Stimulated activated CD4-positive, alpha-beta T cell treated with anti-CD3 and anti-CD28 coated beads, Interleukin-12 subunit alpha, Interleukin-12 subunit beta, amount 100 ng/mL, for 48 hours (primary cell): ENCODE data around the gene ZNF426.
"Not testable (repeated sequence)": the region's sequence is repeated elsewhere in the genome, so short reads cannot be mapped to it uniquely, and the experiment has no call there.

Experiments
- DNase-seq, 3 donors: peaks; one replicate each; pipeline ENCODE4 v3.0.0-alpha.2; 2020; ENCODE audit warnings: low read depth in 2 of 3, low spot score in 1 of 3

The ZNF426 gene

DNA sequence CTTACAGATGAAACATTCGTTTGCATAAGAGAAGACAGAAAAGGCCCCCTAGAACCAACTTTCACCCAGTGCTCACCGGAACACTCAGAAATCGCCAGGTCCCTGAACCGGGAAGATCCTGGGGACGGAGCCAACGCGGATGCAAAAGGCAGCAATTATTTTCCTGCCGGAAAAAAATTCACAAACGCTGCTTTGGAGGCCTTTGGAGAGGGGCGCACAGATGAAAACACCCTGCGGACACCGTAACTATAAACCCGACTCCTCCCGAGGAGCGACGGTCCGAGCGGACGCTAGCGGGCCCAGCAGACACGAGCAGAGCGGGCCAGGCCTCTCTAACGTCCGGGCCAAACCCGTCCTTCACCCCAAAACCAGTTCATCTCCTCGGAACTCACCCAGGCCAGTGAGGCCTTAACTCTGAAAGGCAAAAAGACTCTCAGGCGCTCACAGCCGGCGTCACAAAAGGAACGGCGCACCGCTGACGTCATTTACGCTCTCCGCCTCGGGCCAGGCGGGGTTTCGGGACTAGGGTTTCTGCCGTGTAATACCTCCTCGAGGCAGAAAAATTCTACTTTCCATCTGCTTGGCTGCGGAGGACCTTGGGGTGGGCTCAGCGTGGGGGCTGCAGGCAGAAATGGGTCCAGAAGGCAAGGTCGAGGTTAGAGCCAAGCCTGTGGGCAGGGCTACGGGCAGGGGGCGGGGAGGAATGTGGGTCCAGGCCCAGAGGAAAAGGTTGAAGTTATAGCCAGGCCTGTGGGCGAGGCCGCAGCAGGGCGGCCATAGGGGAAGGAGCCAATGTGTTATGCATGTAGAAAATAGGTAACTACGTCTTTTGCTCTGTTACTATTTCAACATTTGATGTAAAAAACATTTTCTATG, at the start of gene ZNF426:
TSS of gene ZNF426 (minus strand) at position 463 of the 876 bp plus-strand sequence. CDS start 2,413 bp downstream, outside the sequence.
- peak; percentile 80 to 87 (median 83) for DNase-seq

DNA sequence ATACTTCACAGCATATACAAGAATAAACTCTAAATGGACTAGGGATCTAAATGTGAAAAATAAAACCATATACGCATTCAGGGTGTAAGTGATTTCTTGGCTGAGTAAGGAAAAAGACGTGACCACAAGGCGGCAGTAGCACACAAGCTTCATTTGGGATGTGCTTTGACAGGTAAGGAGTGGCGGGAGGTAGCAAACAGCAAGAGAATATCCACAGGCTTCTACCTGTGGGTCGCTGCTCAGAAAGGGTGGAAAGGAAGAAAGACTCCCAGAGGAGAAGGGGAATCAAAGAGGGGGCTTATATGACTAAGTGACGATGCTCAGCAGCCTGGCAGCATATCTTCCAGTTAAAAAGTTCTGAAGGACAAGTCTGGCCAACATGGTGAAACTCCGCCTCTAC, 48.3 kb upstream of the ZNF426 start:
- peak; percentile 63 to 80 (median 64) for DNase-seq

DNA sequence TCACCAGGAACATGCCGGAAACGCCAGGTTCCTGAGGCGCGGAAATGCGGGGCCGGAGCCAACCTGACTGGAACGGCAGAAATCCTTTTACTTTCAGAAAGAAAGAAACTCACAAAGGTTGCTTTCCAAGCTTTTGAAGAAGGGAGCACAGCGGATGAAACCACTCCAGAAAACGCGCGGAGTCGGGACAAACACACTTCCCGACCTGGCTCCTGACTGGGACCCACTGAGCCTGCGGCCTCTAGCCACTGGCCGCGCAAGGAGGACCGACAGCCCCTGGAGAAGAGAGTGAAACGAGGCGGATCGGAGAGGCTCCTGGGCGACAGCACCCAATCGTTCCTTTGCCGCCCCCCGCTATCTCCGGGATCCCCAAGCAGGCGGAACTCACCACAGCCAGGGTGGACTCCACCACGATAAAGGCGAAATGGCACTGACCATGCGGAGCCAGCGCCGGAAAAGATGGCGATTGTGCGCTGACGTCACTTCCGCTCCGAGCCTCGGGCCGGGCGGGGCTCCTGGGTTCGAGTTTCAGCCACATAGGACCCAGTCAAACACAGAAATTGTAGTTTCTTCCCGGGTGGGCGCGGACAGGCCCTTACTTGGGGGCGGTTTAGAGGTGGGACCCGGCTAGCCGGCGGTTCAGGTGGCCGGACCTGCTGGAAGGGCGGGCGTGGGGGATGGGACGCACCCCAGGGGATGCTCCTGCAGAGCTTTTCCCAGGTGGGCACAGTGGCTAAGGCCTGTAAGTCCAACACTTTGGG, 45.8 kb upstream of the ZNF426 start, which contains the start of gene ZNF121:
TSS of gene ZNF121 (minus strand) at position 432 of the 761 bp plus-strand sequence. CDS start 16,407 bp downstream, outside the sequence.
- DNase-seq, result peak; percentile 75 to 79 (median 76)

DNA sequence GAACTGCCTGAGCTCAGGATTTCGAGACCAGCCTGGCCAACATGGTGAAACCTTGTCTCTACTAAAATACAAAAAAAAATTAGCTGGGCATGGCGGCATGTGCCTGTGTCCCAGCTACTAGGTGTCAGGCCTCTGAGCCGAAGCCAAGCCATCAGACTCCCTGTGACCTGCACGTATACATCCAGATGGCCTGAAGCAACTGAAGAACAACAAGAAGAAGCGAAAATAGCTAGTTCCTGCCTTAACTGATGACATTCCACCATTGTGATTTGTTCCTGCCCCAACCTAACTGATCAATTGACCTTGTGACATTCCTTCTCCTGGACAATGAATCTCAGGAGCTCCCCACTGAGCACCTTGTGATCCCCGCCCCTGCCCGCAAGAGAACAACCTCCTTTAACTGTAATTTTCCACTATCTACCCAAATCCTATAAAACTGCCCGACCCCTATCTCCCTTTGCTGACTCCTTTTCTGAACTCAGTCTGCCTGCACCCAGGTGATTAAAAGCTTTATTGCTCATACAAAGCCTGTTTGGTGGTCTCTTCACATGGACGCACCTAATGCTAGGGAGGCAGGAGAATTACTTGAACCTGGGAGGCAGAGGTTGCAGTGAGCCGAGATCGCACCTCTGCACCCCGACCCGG, 43.8 kb upstream of the ZNF426 start:
- not testable (repeated sequence) for DNase-seq

DNA sequence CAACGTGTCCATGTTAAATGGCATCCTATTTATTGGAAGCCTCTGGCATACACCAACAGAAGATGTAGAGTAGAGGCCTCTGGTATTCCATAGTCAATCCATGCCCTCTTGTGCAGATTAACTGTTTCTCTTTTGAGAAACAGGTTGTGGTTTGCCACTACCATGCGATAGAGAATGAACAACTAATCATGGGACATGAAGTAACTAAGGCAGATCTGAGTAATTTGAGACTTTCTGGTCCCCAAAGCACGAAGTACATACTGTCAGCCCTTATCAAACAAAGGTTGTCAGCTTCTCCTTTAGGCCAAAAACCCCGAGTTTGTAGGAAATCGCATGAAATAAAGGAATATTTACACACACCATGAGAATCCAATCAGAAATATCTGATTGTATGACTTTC, 42.3 kb upstream of the ZNF426 start:
- DNase-seq, result no peak

DNA sequence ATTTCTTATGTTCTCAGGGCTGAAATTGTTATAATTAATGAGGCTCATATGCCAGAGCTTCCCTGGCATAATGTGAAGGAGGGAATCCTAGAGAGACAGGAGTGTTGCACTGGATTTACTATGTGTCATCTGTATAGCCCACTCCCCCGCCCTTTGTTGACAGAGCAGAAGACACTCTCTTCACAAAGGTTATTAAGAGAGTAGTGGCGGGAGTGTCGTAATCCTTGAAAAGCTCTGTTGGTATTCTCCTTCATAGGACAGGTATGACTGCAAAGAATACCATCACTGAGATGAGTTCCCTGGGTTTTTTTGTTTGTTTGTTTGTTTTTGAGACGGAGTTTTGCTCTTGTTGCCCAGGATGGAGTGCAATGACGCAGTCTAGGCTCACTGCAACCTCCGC, 31.8 kb upstream of the ZNF426 start:
- DNase-seq, result no peak

DNA sequence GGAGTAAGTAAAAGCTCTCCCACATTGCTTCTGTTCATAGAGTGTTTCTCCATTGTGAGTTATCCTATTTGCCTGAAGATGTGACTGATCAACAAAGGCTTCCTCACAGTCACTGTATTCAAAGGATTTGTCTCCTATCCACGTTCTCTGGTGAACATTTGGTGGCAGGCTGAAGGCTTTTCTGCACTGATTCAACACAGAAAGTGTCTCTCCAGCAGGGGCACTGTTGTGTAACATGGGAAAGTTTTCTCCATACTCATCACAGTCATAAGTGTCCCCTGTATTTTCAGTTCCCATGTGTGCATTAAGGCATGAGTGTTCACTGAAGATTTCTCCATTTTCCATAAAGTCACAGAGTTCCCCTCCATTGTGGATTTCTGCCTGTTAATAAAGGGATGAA, 28.3 kb upstream of the ZNF426 start:
- no peak for DNase-seq

DNA sequence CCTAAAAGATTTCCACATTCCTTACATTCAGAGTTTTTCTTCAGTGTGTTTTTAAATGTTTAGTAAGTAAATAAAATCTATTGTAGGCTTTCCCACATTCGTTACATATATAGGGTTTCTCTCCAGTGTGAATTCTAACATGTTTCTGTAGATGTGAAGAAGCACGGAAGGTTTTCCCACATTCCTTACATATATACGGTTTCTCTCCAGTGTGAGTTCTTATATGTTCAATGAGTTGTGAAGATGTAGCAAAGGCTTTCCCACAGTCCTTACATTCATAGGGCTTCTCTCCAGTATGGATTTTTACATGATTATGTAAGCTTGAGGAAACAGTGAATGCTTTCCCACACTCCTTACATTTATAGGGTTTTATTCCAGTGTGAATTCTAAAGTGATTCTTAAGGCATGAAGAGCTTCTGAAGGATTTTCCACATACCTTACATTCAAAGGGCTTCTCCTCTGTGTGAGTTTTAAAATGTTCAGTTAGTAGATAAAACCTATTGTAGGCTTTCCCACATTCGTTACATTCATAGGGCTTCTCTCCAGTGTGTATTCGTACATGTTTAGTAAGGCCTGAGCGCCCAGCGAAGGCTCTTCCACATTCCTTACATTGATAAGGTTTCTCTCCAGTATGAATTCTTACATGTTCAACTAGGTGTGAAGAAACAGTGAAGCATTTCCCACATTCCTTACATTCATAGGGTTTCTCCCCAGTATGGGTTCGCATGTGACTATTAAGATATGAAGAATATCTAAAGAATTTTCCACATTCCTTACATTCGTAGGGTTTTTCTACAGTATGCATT, 27.7 kb upstream of the ZNF426 start:
- DNase-seq, result no peak

DNA sequence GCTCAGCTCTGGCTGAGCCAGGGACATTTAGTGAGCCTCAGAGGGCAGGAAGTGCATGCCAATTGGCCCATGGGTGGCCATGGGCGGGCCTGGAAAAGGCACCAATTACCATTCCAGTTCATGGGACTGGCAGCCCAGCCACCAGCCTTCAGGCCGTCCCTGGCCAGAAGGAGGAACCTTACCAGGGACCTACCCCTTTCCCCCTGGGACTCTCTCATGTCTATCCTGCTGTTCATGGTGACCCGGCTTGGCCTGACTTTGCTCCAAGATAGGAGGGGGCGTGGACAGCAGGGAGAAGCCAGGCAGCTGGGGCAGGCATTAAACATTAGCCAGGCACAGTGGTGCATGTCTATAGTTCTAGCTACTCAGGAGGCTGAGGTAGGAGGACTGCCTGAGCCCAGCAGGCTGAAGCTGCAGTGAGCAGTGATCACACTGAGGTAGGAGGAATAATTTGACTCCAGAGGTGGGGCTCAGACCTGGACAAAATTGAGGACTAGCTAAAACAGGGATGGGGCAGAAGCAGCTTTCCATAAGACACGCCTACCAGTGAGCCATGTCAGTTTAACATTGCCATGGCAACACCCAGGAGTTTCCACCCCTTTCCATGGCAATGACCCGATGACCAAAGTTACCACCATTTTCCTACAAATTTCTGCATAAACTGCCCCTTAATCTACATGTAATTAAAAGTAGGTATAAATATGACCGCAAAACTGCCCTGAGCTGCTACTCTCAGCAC, 14.3 kb upstream of the ZNF426 start:
- DNase-seq, result no peak

DNA sequence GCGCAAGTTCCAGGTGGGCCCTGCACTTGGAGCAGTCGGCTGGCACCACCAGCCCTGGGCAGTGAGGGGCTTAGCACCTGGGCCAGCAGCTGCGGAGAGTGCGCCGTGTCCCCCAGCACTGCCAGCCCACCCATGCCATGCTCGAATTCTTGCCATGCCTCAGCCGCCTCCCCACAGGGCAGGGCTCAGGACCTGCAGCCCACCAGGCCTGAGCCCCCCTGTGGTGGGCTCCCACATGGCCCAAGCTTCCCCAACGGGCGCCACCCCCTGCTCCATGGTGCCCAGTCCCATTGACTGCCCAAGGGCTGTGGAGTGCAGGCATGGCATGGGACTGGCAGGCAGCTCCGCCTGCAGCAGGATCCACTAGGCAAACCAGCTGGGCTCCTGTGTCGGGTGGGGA, 9.4 kb upstream of the ZNF426 start:
- no peak for DNase-seq

DNA sequence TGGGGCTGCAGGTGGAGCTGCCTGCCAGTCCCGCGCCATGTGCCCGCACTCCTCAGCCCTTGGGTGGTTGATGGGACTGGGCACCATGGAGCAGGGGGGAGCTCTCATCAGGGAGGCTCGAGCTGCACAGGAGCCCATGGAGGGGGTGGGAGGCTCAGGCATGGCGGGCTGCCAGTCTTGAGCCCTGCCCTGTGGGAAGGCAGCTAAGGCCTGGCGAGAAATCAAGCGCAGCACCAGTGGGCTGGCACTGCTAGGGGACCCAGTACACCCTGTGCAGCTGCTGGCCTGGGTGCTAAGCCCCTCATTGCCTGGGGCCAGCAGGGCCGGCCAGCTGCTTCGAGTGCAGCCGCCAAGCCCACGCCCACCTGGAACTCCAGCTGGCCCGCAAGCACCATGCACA, 2.8 kb upstream of the ZNF426 start:
- DNase-seq, result not testable (repeated sequence)

DNA sequence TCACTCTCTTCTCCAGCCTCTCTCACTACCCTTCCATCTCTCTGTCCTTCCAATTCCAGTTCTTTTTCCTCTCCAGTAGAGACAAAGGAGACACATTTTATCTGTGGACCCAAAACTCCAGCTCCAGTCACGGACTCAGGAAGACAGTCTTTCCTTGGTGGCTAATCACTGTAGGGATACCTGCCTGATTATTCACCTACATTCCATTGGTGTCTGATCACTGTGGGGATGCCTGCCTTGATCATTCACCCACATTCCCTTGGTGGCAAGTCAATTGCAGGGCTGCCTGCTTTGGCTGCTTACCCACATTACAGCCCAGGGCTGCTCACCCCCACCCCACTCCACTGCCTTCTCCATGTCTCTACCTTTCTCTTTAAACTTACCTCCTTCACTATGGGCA, 1.5 kb upstream of the ZNF426 start:
- not testable (repeated sequence) for DNase-seq

DNA sequence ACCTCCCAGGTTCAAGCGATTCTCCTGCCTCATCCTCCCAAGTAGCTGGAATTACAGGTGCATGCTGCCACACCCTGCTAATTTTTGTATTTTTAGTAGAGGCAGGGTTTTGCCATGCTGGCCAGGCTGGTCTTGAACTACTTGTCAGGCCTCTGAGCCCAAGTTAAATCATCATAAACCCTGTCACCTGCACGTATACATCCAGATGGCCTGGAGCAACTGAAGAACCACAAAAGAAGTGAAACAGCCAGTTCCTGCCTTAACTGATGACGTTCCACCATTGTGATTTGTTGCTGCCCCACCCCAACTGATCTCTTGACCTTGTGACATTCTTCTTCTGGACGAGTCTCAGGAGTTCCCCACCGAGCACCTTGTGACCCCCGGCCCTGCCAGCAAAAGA, 756 bp upstream of the ZNF426 start:
- not testable (repeated sequence) for DNase-seq

DNA sequence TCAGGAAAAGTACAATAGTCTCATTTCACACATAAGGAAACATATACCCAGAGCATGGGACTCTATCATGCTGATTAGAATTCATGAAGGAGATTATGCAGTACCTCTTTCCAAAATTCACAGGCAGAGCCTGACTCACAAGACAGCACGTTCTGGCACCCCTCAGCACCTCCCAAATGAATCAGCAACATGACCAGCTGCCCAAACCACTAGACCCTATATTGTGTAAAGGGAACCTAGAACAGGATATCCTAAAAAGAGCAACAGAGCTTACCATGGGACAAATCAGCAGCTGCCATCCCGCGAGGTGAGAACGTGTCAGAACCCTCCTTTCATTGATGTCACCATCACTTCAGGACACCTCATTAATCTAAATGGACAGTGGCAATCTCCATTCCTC, 2.5 kb downstream of the ZNF426 start:
- no peak for DNase-seq

DNA sequence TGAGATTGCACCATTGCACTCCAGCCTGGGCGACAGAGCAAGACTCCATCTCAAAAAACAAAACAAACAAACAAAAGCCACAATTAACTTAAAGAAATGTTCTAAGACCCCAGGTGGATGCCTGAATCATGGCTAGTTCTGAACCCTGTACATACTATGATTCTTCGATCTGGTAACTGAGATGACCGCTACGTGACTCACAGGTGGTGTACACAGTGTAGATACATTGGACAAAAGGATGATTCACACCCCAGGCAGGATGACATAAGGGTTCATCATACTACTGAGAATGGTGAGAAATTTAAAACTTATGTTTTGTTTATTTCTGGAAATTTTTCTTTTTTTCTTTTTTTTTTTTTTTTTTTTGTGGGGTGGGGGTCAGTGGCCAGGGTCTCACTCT, 6.5 kb downstream of the ZNF426 start:
- no peak for DNase-seq

DNA sequence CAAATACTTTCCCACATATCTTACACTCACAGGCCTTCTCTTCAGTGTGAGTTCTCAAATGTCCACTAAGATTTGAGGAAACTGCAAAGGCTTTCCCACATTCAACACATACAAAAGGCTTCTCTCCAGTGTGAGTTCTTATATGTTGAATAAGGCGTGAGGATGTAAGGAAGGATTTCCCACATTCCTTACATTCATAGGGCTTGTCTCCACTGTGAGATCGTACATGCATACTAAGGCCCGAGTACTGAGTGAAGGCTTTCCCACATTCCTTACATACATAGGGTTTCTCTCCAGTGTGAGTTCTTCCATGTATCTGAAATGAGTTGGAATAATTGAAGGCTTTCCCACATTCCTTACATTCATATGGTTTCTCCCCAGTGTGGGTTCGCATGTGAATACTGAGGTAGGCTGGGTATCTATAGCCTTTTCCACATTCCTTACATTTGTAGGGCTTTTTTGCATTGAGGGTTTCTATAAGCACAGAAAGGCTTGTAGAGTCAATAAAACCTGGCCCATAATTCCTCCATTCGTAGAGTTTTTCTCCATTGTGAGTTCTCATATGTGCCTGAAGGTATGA, 9.6 kb downstream of the ZNF426 start:
- no peak for DNase-seq

DNA sequence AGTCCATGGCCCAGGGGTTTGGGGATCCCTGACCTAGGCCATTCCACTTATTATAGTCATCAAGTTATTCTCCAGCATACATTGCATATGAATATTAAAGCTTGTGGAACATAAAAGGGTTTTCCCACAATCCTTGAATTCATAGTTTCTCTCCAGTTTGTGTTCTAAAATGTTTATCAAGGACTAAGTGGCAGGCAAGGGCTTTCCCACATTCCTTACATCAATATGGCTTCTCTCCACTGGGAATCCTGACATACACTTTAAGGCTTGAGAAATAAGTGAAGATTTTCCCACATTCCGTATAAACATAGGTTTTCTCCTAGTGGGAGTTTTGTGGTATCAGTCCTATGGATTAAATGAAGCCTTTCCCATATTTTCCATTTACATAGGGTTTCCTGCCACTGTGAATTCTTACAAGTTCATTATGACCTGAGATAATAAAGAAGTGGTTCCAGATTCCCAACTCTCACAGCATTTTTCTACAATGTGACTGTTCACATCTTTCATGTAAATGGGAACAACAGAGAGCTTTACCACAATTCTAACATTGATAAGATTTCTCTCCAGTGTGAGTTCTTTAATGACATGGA, 14.5 kb downstream of the ZNF426 start:
- no peak for DNase-seq

DNA sequence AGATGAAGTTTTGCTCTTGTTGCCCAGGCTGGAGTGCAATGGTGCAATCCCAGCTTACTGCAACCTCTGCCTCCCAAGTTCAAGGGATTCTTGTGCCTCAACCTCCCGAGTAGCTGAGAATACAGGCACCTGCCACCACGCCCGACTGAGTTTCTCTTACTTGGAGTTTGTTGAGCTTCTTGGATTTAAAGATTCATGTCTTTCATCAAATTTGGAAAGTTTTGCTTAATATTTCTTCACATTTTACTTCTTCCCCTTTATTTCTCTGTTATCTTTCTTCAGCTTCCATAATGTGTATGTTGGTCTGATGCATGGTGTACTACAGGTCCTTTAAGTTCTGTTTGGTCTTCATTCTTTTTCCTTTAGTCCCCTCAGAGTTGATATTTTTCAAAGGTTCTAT, 31.2 kb downstream of the ZNF426 start:
- no peak for DNase-seq

DNA sequence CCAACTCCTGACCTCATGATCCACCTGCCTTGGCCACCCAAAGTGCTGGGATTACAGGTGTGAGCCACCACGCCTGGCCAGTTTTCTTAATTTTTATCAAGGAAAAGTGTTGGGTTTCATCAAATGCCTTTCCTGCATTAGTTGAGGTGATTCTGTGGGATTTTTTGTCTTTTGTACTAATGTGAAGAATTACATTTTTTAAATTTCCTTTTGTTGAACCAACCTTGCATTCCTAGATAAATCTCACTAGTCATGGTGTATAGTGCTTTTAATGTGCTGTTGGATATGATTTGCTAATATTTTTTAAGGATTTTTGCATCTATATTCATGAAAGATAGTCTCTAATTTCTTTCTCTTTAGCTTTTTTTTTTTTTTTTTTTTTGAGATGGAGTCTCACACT, 37.6 kb downstream of the ZNF426 start:
- DNase-seq, result no peak
